Endothelial cell of umbilical vein (primary cell): ENCODE measurements around the gene EFCAB5. TPM values are rescaled to one million over a fixed set of nuclear protein-coding genes. Genes with fewer than 3 reads are reported as not detected.

Experiments used
- BruUV-seq: library from RNA; stranded (reverse); fragments of 400-500 nt; replicated peaks from 2 replicates; lab custom pipeline; 2021; lab: Mats Ljungman, UMichigan
- CTCF ChIA-PET: fragments of 300-600, 350-600 bp; sonication (Branson Sonifier 250); formaldehyde crosslinking; loops from one replicate; lab custom pipeline; 2021; ENCODE audit warnings: antibody characterized with exemption, inconsistent platforms; lab: Charles Lee
- POLR2A ChIA-PET: fragments of 300-600, 350-600 bp; sonication (Branson Sonifier 250); formaldehyde crosslinking; loops from one replicate; lab custom pipeline; 2021; ENCODE audit warnings: antibody characterized with exemption, inconsistent platforms; lab: Charles Lee
- DNase-seq: peaks from one replicate; pipeline ENCODE4 v3.0.0-alpha.2; 2011; ENCODE audit warnings: low read depth, low spot score
- FAIRE-seq: peaks from 2 replicates; lab custom pipeline; 2011; peaks lifted over from hg19 to GRCh38; lab: Jason Lieb, UNC
- H2AFZ ChIP-seq: 2 replicates; pipeline ENCODE4 v1.6.0; 2012; ENCODE audit warnings: low read depth, low read length, control low read depth, inconsistent platforms
- H3K27ac ChIP-seq: 2 replicates; pipeline ENCODE4 v1.5.1; 2011; ENCODE audit warnings: low read depth, mild to moderate bottlenecking, control low read depth, low read length, moderate library complexity; ENCODE audit not compliant: insufficient read depth
- H3K27me3 ChIP-seq, 2 experiments: 2 replicates each; pipeline versions ENCODE4 v1.6.0 to v1.6.1; 2011; ENCODE audit warnings: low read length in 2 of 2, mixed read lengths in 1 of 2; ENCODE audit not compliant: control insufficient read depth in 2 of 2, insufficient read depth in 2 of 2
- H3K36me3 ChIP-seq, 2 experiments: 2 replicates in 1 of 2; 3 replicates in 1 of 2; pipeline ENCODE4 v1.5.1; 2011; ENCODE audit warnings: low read length in 2 of 2, mild to moderate bottlenecking in 1 of 2, moderate library complexity in 1 of 2; ENCODE audit not compliant: control insufficient read depth in 2 of 2, insufficient read depth in 2 of 2; ENCODE audit errors: extremely low read depth in 1 of 2
- H3K4me1 ChIP-seq: 3 replicates; pipeline ENCODE4 v1.5.1; 2011; ENCODE audit warnings: mild to moderate bottlenecking, low read length; ENCODE audit not compliant: control insufficient read depth, insufficient read depth; ENCODE audit errors: extremely low read depth
- H3K4me2 ChIP-seq: 2 replicates; pipeline ENCODE4 v1.6.1; 2011; ENCODE audit warnings: low read length, control low read depth, mixed read lengths; ENCODE audit not compliant: insufficient read depth
- H3K4me3 ChIP-seq, 3 experiments: fragments of 200-600 bp in 1 of 3; sonication (generic), shearing (Covaris generic) in 1 of 3; replicated peaks in 1 of 3; 2 replicates each; pipeline ENCODE4 v1.5.1; 2011 to 2016; ENCODE audit warnings: control low read depth in 3 of 3, low read length in 3 of 3, mild to moderate bottlenecking in 2 of 3, inconsistent platforms in 1 of 3, low read depth in 1 of 3, moderate library complexity in 1 of 3; ENCODE audit not compliant: insufficient read depth in 1 of 3
- H3K79me2 ChIP-seq: 2 replicates; pipeline ENCODE4 v1.6.0; 2012; ENCODE audit warnings: low read length, inconsistent platforms; ENCODE audit not compliant: control insufficient read depth, insufficient read depth
- H3K9ac ChIP-seq: replicated peaks from 2 replicates; pipeline ENCODE3; 2011; ENCODE audit warnings: low read length, control low read depth; ENCODE audit not compliant: insufficient read depth; ENCODE audit errors: extremely low read depth
- H3K9me1 ChIP-seq: replicated peaks from 3 replicates; pipeline ENCODE4 v1.6.0; 2011; ENCODE audit warnings: mild to moderate bottlenecking, low read length; ENCODE audit not compliant: control insufficient read depth, insufficient read depth; ENCODE audit errors: extremely low read depth
- H3K9me3 ChIP-seq: replicated peaks from 2 replicates; pipeline ENCODE4 v1.5.1; 2012; ENCODE audit warnings: low read length, inconsistent platforms; ENCODE audit not compliant: control insufficient read depth, insufficient read depth
- H4K20me1 ChIP-seq: replicated peaks from 2 replicates; pipeline ENCODE3; 2011; ENCODE audit warnings: mild to moderate bottlenecking, low read length; ENCODE audit not compliant: control insufficient read depth, insufficient read depth; ENCODE audit errors: extremely low read depth
- EZH2 ChIP-seq: IDR thresholded peaks from 2 replicates; pipeline ENCODE4 v1.6.1; 2012; ENCODE audit warnings: borderline replicate concordance, low read depth, mild to moderate bottlenecking, moderate library complexity, low read length, inconsistent platforms; ENCODE audit not compliant: severe bottlenecking
- FOS ChIP-seq: IDR thresholded peaks from 2 replicates; pipeline ENCODE4 v1.6.1; 2011; ENCODE audit warnings: mild to moderate bottlenecking, low read length, moderate library complexity, borderline replicate concordance; ENCODE audit not compliant: insufficient read depth
- GATA2 ChIP-seq: IDR thresholded peaks from 2 replicates; pipeline ENCODE4 v1.7.0; 2011; ENCODE audit warnings: low read depth, mild to moderate bottlenecking, moderate library complexity, mixed read lengths, low read length; ENCODE audit not compliant: insufficient read length, insufficient read depth
- JUN ChIP-seq: IDR thresholded peaks from 2 replicates; pipeline ENCODE4 v1.6.1; 2011; ENCODE audit warnings: borderline replicate concordance, low read depth; ENCODE audit not compliant: insufficient read length, insufficient read depth
- MYC ChIP-seq: IDR thresholded peaks from one replicate; pipeline ENCODE4 v1.6.1; 2011; ENCODE audit warnings: mild to moderate bottlenecking, low read depth, low read length
- POLR2A ChIP-seq: IDR thresholded peaks from 2 replicates; pipeline ENCODE4 v1.6.1; 2012; ENCODE audit warnings: low read depth, mild to moderate bottlenecking, control low read depth, low read length
- POLR2AphosphoS5 ChIP-seq: IDR thresholded peaks from 2 replicates; pipeline ENCODE4 v1.6.1; 2012; ENCODE audit warnings: low read depth, mild to moderate bottlenecking, control low read depth, low read length, moderate library complexity; ENCODE audit not compliant: insufficient read depth
- dilution Hi-C: fragments of 300-500 bp; cut with MboI; formaldehyde crosslinking; loops from one replicate; pipeline ENCODE4 v1.15.0; 2019; ENCODE audit warnings: low sequenced_read_pairs; ENCODE audit not compliant: extremely low pct_ligation_motif_present
- intact Hi-C: fragments of 100-400 bp; cut with micrococcal nuclease; formaldehyde crosslinking; loops from one replicate; pipeline ENCODE4 v1.10.0; 2022
- polyA plus RNA-seq, 4 experiments: library from polyadenylated mRNA; depleted of rRNA in 3 of 4; stranded (reverse) in 3 of 4; unstranded in 1 of 4; fragments of >200 nt; gene quantifications; 2 replicates each; pipeline versions ENCODE4 v1.2.1 to v1.2.3, GENCODE V29; 2011 to 2012; ENCODE audit warnings: missing spikeins in 1 of 4
- total RNA-seq: library from RNA; stranded (reverse); gene quantifications from 2 replicates; pipeline ENCODE4 v1.2.3, GENCODE V29; 2021
- TF ChIP-seq, protein P1 (sequence below): IDR thresholded peaks from 2 replicates; pipeline ENCODE4 v1.6.1; 2011; ENCODE audit not compliant: insufficient read depth, insufficient read length
- TF ChIP-seq, protein P2 (sequence below), 2 donors: IDR thresholded peaks; 1 replicate in 1 of 2; 2 replicates in 1 of 2; pipeline ENCODE4 v1.5.1; 2011; ENCODE audit warnings: low read length in 2 of 2, mild to moderate bottlenecking in 2 of 2, moderate library complexity in 2 of 2, control low read depth in 1 of 2, inconsistent platforms in 1 of 2, low read depth in 1 of 2; ENCODE audit not compliant: insufficient read depth in 1 of 2; ENCODE audit errors: extremely low read depth in 1 of 2

EFCAB5 gene
- total and polyA plus RNA-seq, 2 donors (not counting 3 experiments of a cell fraction or from before 2014, with no cell fraction given): 0.04 to 0.40 TPM

DNA sequence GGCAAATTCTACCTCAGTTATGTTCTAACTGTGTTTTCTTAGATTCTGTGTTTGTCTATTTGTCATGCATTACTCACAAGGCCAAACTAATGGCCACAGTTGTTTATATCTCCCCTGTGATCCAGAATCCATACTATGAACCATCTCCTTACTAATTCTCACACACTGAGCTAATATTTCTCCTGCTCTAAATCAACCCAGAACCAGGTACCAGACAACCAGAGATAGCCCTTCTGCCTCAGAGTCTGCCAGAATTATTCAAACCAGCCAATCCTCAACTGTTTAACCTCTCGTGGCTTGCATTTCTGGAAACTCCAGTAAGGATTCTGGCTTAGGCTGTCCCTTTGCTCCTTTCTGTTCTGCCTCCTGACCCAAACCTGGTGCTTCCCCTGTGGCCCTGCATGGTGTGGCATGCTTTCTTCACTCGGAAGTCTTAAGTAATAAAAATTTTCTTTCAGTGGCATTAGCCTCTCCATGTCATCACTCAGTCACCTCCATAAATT, 59.4 kb downstream of the EFCAB5 start:
- DNase-seq (no peak), FAIRE-seq (no peak)
- intact Hi-C loops: no loop called here
- H3K9ac ChIP-seq: no peak overlapping the region
- BruUV-seq: no TSS peak
- CTCF ChIA-PET: interaction anchor here (0.8 to 1.2 kb wide), 3 partner anchors 45 to 383 kb away, joined by 3 read pairs; no protein-coding TSS in a partner anchor
- H3K4me2 ChIP-seq: no peak overlapping the region
- H4K20me1 ChIP-seq: no peaks in the 10 kb centered on the region
- dilution Hi-C loops: no loop called here
- H3K9me3 ChIP-seq: no peaks in the 10 kb centered on the region
- H3K4me1 ChIP-seq: no peaks in the 10 kb centered on the region
- no peak overlapping the region for H3K27ac ChIP-seq
- POLR2A ChIA-PET: no interaction called here
- no peak overlapping the region for H3K4me3 ChIP-seq
- no peaks in the 10 kb centered on the region for H3K9me1 ChIP-seq
- H2AFZ ChIP-seq: no peak overlapping the region
- H3K79me2 ChIP-seq: no peaks in the 10 kb centered on the region
- no peaks in the 10 kb centered on the region for H3K27me3 ChIP-seq
- TF ChIP-seq JUN: no peak
- no peak for TF ChIP-seq POLR2A
- no peak for TF ChIP-seq MYC
- TF ChIP-seq EZH2: no peak
- TF ChIP-seq FOS: no peak
- TF ChIP-seq, protein P1, sequence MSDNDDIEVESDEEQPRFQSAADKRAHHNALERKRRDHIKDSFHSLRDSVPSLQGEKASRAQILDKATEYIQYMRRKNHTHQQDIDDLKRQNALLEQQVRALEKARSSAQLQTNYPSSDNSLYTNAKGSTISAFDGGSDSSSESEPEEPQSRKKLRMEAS: no peak
- TF ChIP-seq, protein P2, sequence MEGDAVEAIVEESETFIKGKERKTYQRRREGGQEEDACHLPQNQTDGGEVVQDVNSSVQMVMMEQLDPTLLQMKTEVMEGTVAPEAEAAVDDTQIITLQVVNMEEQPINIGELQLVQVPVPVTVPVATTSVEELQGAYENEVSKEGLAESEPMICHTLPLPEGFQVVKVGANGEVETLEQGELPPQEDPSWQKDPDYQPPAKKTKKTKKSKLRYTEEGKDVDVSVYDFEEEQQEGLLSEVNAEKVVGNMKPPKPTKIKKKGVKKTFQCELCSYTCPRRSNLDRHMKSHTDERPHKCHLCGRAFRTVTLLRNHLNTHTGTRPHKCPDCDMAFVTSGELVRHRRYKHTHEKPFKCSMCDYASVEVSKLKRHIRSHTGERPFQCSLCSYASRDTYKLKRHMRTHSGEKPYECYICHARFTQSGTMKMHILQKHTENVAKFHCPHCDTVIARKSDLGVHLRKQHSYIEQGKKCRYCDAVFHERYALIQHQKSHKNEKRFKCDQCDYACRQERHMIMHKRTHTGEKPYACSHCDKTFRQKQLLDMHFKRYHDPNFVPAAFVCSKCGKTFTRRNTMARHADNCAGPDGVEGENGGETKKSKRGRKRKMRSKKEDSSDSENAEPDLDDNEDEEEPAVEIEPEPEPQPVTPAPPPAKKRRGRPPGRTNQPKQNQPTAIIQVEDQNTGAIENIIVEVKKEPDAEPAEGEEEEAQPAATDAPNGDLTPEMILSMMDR (IDR thresholded peaks at IDR 0.05; ENCODE audit: extremely low read depth in 1 of 2, insufficient read depth in 1 of 2, low read depth in 1 of 2, low read length in 2 of 2): no peak
- no peak for TF ChIP-seq POLR2AphosphoS5
- no peak for TF ChIP-seq GATA2
- no peaks in the 10 kb centered on the region for H3K36me3 ChIP-seq
